Stimulated activated naive CD8-positive, alpha-beta T cell treated with anti-CD3 and anti-CD28 coated beads, Interleukin-15, Interleukin-2, amounts not matched to agents 100 ng/mL and 50 ng/mL, for 24 hours (primary cell): ENCODE data around the gene TMEM219.
A peak's percentile ranks its signal among the peaks of the same experiment; 100 is the strongest.
"Not testable (repeated sequence)": the region's sequence is repeated elsewhere in the genome, so short reads cannot be mapped to it uniquely, and the experiment has no call there.

Source experiments
- H3K27ac Mint-ChIP-seq: one replicate; pipeline ENCODE4 v1.8.0; 2021; ENCODE audit warnings: mild to moderate bottlenecking, mixed read lengths
- H3K27me3 Mint-ChIP-seq: one replicate; pipeline ENCODE4 v1.8.0; 2021; ENCODE audit warnings: mixed read lengths
- H3K36me3 Mint-ChIP-seq: one replicate; pipeline ENCODE4 v1.8.0; 2021; ENCODE audit warnings: low read depth, mixed read lengths
- H3K4me1 Mint-ChIP-seq: one replicate; pipeline ENCODE4 v1.8.0; 2021; ENCODE audit warnings: low read depth, mixed read lengths
- H3K4me3 Mint-ChIP-seq: one replicate; pipeline ENCODE4 v1.8.0; 2021; ENCODE audit warnings: mild to moderate bottlenecking, mixed read lengths
- H3K9me3 Mint-ChIP-seq: one replicate; pipeline ENCODE4 v1.8.0; 2021; ENCODE audit warnings: mixed read lengths

The TMEM219 gene

DNA sequence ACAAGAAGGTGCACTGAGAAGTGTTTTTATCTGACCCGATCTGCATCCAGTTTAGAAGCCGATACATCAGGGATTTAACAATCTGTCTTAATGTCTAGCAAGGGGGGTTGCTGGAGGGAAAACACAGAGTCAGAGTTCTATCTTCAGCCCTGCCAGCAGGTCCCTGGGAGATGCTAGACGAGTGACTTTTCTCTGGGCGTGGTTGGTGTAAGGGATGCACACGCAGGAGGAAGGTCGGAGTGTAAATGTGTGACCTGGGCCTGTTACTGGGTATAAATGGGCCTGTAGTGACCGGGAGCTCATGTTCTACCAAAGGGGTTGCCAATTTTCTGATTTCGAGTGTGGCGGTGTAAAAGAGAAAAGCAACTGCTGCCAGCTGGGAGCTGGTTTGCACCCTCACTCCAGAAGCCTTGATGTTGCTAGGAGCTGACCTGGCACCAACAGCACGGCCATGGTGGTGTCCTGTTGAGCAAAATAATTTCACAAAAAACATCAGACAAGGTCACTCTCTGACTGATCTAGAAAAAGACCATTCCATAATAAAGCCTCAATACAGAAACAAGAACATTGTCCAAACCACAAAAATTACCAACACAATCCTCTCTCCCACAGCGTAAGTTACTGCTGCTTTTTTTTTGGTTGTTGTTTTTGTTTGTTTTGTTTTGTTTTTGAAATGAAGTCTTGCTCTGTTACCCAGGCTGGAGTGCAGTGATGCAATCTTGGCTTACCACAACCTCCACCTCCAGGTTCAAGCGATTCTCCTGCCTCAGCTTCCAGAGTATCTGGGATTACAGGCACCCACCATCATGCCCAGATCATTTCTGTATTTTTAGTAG is 34.6 kb upstream of the TMEM219 start:
- H3K4me3 Mint-ChIP-seq, result peak overlapping the region; percentile 89
- no peaks in the 10 kb centered on the region for H3K27me3 Mint-ChIP-seq
- peaks cover 26% of the 10 kb centered on the region for H3K4me1 Mint-ChIP-seq
- H3K27ac Mint-ChIP-seq, result peak overlapping the region; percentile 42
- peaks cover 13% of the 10 kb centered on the region for H3K36me3 Mint-ChIP-seq
- H3K9me3 Mint-ChIP-seq, result no peaks in the 10 kb centered on the region

DNA sequence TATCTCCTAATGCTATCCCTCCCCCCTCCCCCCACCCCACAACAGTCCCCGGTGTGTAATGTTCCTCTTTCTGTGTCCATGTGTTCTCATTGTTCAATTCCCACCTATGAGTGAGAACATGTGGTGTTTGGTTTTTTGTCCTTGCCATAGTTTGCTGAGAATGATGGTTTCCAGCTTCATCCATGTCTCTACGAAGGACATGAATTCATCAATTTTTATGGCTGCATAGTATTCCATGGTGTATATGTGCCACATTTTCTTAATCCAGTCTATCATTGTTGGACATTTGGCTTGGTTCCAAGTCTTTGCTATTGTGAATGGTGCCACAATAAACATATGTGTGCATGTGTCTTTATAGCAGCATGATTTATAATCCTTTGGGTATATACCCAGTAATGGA is 30.1 kb upstream of the TMEM219 start:
- not testable (repeated sequence) for H3K27ac Mint-ChIP-seq, H3K27me3 Mint-ChIP-seq, H3K9me3 Mint-ChIP-seq, H3K36me3 Mint-ChIP-seq, H3K4me3 Mint-ChIP-seq, H3K4me1 Mint-ChIP-seq

DNA sequence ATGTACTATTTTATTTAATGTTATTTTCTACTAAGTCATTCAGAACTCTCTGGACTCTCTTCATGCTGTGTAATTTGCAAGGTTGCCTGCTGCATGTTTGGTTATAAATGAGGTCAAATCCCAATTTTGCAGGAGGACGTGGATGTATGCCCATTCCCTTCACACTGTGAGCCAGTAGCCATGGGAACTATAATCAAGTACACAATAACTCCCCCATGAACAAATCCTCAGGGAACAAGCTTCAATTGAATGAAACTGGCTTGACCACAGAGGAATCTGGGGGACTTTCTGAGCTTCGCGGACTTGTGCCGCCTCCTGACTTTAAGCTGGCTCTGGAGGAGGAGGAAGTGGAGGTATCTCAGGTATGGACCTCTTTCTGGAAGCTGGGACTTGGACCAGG is 21.2 kb upstream of the TMEM219 start:
- Mint-ChIP-seq H3K27me3 (peaks cover 3% of the 10 kb centered on the region), H3K4me1 (no peaks in the 10 kb centered on the region), H3K27ac (no peak overlapping the region), H3K4me3 (no peak overlapping the region), H3K9me3 (no peaks in the 10 kb centered on the region), H3K36me3 (no peaks in the 10 kb centered on the region)

DNA sequence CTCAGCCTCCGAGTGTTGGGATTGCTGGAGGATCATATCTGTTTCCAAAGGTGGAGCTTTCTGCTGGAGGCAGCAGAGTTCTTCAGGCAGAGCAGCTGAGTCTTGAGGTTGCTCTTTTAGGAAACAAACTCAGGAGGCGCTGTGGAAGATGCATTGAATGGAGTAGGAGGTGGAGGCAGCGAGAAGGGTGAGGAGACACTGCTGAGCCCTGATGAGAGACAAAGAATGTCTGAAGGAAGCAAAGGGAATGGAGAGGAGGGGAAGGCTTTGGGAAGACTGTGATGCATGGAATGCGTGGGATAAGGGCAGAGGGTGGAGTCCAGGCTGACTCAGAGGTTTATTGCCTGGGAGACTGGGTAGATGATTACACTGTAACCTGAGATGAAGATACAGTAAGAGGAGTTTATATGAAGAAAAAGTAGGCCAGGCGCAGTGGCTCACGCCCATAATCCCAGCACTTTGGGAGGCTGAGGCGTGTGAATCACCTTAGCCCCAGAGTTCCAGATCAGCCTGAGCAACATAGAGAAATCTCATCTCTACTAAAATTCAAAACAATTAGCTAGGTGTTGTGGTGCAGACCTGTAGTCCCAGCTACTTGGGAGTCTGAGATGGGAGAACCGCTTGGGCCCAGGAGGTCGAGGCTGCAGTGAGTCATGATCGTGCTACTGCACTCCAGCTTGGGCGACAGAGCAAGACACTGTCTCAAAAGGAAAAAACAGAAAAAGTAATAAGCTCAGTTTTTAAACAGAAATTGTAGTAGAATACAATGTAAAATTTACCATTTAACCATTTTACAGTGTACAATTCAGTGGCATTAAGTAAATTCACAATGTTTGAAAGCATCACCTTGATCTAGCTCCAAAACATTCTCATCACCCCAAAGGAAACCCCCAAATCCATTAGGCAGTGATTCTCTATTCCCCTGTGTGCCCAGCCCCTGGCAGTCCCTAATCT is 17.8 kb upstream of the TMEM219 start:
- no peaks in the 10 kb centered on the region for H3K4me1 Mint-ChIP-seq
- peaks cover 3% of the 10 kb centered on the region for H3K27me3 Mint-ChIP-seq
- H3K27ac Mint-ChIP-seq, result no peak overlapping the region
- no peaks in the 10 kb centered on the region for H3K9me3 Mint-ChIP-seq
- H3K36me3 Mint-ChIP-seq, result no peaks in the 10 kb centered on the region
- no peak overlapping the region for H3K4me3 Mint-ChIP-seq

DNA sequence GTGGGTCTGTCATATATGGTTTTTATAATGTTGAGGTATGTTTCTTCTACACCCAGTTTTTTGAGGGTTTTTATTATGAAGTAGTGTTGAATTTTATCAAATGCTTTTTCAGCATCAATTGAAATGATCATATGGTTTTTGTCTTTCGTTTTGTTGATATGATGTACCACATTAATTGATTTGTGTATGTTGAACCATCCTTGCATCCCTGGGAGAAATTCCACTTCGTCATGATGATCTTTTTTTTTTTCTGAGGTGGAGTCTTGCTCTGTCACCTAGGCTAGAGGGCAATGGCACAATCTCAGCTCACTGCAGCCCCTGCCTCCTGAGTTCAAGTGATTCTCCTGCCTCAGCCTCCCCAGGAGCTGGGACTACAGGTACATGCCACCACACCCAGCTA is 14.0 kb upstream of the TMEM219 start:
- no peak overlapping the region for H3K27ac Mint-ChIP-seq
- H3K9me3 Mint-ChIP-seq, result no peaks in the 10 kb centered on the region
- no peaks in the 10 kb centered on the region for H3K36me3 Mint-ChIP-seq
- no peaks in the 10 kb centered on the region for H3K27me3 Mint-ChIP-seq
- H3K4me1 Mint-ChIP-seq, result no peaks in the 10 kb centered on the region
- no peak overlapping the region for H3K4me3 Mint-ChIP-seq

DNA sequence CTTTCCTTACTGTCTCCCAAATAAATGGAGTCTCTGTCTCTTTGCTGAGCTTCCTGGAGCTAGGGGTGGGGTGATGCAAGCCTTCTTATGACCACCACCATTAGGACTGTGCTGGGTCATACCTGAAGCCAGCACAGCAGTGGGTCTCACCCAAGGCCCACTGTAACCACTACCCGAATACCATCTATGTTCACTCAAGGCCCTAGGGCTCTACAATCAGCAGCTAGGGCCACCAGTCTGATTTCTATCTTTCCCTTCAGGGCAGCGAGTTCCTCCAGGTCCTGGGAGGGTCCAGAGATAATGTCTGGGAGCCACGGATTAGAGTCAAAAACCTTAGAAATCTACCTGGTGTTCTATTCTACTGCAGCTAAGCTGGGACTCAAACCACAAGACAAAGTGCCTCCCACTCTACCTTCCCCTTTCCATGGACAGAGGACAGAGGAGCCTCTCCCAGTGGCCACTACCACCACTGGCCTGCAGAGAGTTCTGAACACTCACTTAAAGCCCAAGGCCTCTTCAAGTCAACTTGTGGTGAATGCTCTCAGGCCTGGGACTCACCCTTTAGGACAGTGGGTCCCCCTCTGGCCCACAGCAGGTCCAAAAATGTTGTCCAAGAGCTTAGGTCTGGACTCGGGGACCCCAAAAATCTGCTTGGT is 10.9 kb upstream of the TMEM219 start:
- Mint-ChIP-seq H3K27me3 (no peaks in the 10 kb centered on the region), H3K36me3 (no peaks in the 10 kb centered on the region), H3K4me1 (no peaks in the 10 kb centered on the region), H3K4me3 (no peak overlapping the region), H3K9me3 (no peaks in the 10 kb centered on the region), H3K27ac (no peak overlapping the region)

DNA sequence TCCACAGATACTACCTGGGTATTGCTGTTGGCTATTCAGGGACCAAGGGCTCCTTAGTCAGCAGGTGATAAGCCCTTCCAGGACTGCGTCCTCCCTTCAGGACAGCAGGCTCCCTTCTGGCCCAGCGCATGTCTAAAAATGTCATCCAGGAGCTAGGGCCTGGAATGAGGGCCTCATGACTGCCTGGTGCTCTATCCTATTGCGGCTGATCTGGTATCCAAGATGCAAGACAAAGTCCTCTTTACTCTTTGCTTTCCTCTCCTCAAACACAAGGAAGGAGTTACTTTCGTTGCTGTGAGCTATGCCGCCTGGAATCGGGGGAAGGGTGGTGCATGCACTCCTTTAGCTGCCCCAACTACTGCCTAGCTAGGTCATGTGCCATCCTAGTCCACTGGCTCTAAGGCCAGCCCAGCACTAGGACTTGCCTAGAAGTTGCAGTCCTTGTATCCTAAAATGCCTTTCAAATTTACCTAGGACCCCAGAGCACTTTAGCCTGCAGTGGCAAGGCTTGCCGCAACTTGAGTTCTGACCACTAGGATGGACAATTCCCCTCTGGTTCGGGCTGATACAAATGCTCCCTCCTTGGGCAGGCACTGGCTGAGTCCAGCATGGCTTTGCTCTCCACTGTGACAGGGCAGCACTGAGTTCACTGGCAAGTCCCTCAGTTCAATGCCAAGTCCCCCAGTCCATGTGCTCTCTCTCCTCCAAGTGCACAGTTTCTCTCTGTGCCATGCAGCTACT is 10.1 kb upstream of the TMEM219 start:
- Mint-ChIP-seq H3K27ac (no peak overlapping the region), H3K4me3 (no peak overlapping the region), H3K27me3 (no peaks in the 10 kb centered on the region), H3K4me1 (no peaks in the 10 kb centered on the region), H3K9me3 (no peaks in the 10 kb centered on the region), H3K36me3 (no peaks in the 10 kb centered on the region)

DNA sequence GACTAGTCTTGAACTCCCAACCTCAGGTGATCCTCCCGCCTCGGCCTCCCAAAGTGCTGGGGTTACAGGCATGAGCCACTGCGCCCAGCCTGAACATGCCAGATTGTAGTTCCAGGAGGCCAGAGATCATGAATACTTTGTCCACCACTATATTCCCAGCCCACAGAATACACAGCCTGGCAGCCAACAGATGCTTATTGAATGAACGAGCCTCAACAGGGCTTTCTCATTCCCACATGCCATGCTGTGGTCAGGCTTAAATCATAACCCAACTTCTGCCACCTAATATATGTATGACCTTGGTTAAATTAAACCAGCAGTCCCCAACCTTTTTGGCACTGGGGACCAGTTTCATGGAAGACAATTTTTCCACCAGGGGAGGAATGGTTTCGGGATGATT is 3.1 kb upstream of the TMEM219 start:
- no peak overlapping the region for H3K27ac Mint-ChIP-seq
- no peaks in the 10 kb centered on the region for H3K27me3 Mint-ChIP-seq
- H3K4me1 Mint-ChIP-seq, result peaks cover 19% of the 10 kb centered on the region
- no peaks in the 10 kb centered on the region for H3K9me3 Mint-ChIP-seq
- H3K36me3 Mint-ChIP-seq, result no peaks in the 10 kb centered on the region
- no peak overlapping the region for H3K4me3 Mint-ChIP-seq

DNA sequence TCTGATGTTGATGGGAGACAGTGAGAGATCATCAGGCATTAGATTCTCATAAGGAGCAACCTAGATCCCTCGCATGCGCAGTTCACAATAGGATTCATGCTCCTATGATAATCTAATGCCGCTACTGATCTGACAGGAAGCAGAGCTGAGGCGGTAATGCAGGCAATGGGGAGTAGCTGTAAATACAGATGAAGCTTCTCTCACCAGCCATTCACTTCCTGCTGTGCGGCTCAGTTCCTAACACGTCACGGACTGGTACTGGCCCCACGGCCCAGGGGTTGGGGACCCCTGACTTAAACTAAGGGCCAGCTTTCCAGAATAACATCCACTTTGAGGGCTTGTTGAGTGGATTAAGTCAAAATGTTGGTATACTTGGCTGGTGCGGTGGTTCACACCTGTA is 2.6 kb upstream of the TMEM219 start:
- Mint-ChIP-seq H3K27ac (no peak overlapping the region), H3K9me3 (no peaks in the 10 kb centered on the region), H3K4me1 (peaks cover 19% of the 10 kb centered on the region), H3K27me3 (no peaks in the 10 kb centered on the region), H3K4me3 (no peak overlapping the region), H3K36me3 (no peaks in the 10 kb centered on the region)

DNA sequence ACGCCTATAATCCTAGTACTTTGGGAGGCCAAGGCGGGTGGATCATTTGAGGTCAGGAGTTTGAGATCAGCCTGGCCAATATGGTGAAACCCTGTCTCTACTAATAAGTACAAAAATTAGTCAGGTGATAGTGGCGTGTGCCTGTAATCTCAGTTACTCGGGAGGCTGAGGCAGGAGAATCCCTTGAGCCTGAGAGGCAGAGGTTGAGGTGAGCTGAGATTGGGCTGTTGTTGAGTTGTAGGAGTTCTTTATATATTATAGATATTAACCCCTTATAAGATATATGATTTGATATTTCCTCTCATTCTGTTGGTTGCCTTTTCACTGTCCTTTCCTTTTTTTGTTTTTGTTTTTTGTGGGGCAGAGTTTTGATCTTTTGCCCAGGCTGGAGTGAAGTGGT is 2.1 kb upstream of the TMEM219 start:
- not testable (repeated sequence) for H3K4me3 Mint-ChIP-seq, H3K9me3 Mint-ChIP-seq, H3K27me3 Mint-ChIP-seq, H3K27ac Mint-ChIP-seq, H3K36me3 Mint-ChIP-seq
- H3K4me1 Mint-ChIP-seq, result peaks cover 19% of the 10 kb centered on the region

DNA sequence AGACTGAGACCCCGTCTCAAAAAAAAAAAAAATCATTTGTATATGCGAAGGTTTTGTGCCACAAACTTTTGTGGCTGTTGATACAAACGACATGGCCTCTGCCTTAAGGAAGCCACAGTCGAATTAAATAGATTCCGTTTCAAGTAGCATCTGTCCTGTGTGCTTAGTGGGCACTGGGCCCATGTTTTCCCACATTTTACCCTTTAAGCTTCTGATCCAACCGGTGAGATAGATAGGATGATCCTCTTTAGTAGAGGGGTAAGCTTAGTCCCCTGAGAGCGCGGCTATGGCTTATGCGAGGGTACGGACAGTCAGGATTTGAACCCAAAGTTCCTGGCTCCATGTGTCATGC is 776 bp upstream of the TMEM219 start:
- Mint-ChIP-seq H3K4me3 (peak overlapping the region; percentile 90), H3K27me3 (no peaks in the 10 kb centered on the region), H3K27ac (peak overlapping the region; percentile 79), H3K9me3 (no peaks in the 10 kb centered on the region), H3K4me1 (peaks cover 19% of the 10 kb centered on the region), H3K36me3 (peaks cover 4% of the 10 kb centered on the region)

DNA sequence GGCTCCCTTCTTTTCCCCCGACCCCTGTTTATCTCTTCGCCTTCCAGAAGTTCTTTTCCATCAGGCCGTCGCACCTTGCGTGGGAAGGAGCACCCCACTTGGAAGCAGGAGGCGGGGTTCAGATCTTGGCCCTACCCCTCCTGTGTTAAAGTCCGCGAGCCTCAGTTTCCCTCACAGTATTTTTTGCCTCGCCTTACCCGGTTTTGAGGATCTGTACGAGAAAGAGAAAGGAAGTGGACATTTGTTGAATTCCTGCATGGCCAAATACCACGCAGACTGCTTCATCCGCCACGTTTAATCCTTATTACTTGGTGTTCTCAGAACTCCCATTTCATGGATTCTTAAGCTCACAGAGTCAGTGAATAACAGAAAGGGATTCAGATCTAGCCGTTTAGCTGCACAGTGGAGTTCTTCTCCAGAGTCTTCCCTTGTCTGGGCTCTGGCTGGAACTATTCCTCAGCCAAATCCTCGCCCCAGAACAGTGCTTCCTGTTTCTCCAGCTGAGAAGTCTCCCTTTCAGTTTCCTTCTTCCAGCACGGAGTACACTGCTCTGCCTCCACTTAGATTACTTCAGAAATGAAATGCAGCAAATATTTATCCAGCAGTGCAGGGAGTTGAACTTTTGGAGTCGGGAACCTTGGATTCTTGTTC is 590 bp downstream of the TMEM219 start:
- peak overlapping the region; percentile 86 for H3K27ac Mint-ChIP-seq
- no peaks in the 10 kb centered on the region for H3K27me3 Mint-ChIP-seq
- H3K4me3 Mint-ChIP-seq, result peak overlapping the region; percentile 90
- H3K36me3 Mint-ChIP-seq, result peaks cover 4% of the 10 kb centered on the region
- no peaks in the 10 kb centered on the region for H3K9me3 Mint-ChIP-seq
- H3K4me1 Mint-ChIP-seq, result peaks cover 19% of the 10 kb centered on the region

DNA sequence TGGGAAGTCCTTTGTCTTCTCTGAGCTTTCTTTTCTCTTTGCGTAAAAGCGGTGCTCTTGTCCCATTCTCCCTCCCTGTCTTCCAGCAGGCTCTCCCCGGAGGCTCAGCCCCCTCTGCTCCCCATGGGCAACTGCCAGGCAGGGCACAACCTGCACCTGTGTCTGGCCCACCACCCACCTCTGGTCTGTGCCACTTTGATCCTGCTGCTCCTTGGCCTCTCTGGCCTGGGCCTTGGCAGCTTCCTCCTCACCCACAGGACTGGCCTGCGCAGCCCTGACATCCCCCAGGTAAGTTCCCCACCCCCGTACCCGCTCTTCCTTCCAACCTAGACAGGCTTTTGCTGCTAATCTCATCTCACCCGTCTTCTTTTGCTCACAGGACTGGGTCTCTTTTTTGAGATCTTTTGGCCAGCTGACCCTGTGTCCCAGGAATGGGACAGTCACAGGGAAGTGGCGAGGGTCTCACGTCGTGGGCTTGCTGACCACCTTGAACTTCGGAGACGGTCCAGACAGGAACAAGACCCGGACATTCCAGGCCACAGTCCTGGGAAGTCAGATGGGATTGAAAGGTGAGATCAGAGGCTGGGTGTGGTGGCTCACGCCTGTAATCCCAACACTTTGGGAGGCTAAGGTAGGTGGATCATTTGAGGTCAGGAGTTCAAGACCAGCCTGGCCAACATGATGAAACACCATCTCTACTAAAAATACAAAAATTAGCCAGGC is 1.3 kb downstream of the TMEM219 start:
- Mint-ChIP-seq H3K4me3 (peak overlapping the region; percentile 90), H3K9me3 (no peaks in the 10 kb centered on the region), H3K27me3 (no peaks in the 10 kb centered on the region), H3K4me1 (peaks cover 19% of the 10 kb centered on the region), H3K27ac (peak overlapping the region; percentile 86), H3K36me3 (peaks cover 6% of the 10 kb centered on the region)

DNA sequence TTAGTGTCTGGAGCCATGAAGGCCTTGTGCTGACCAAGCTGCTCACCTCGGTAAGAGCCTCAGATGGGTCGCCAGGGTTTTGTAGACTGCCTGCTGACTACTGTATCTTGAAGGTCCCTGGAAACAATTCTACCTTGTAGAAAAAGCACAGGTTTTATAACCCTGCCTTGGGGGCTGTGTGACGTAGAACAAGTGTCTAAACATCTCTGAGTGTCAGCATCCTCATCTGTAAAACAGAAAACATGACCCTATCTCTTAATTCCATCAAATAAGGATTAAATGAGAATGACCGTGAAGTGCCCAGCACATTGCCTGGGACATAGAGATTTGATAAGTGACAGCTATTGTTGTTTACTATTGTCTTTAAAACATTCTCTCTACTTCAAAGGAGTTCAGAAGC is 6.3 kb downstream of the TMEM219 start:
- peaks cover 8% of the 10 kb centered on the region for H3K4me1 Mint-ChIP-seq
- no peak overlapping the region for H3K27ac Mint-ChIP-seq
- peaks cover 29% of the 10 kb centered on the region for H3K36me3 Mint-ChIP-seq

More for the DNA sequence above, 6.3 kb downstream of the TMEM219 start:
- Mint-ChIP-seq H3K27me3 (no peaks in the 10 kb centered on the region), H3K9me3 (peaks cover 5% of the 10 kb centered on the region), H3K4me3 (no peak overlapping the region)
